GM23338 (cell line): ENCODE data around the gene MARVELD3.

Experiments used
- CREB1 ChIP-seq: fragments of 250-450 bp; sonication (Bioruptor Pico); IDR thresholded peaks from 2 replicates; pipeline ENCODE4 v1.5.0; 2020; ENCODE audit warnings: low read depth, mild to moderate bottlenecking, moderate library complexity
- EZH2 ChIP-seq: fragments of 200-600 bp; sonication (generic); IDR thresholded peaks from one replicate; pipeline ENCODE4 v1.8.0; 2017; ENCODE audit warnings: antibody characterized with exemption, mild to moderate bottlenecking, low read depth; ENCODE audit not compliant: unreplicated experiment
- EZH2phosphoT487 ChIP-seq: fragments of 200-600 bp; sonication (generic); IDR thresholded peaks from one replicate; pipeline ENCODE4 v1.8.1; 2018; ENCODE audit warnings: antibody characterized with exemption; ENCODE audit not compliant: unreplicated experiment
- JUNB ChIP-seq: IDR thresholded peaks from one replicate; pipeline ENCODE4 v1.6.1; 2016; ENCODE audit warnings: antibody characterized with exemption; ENCODE audit not compliant: unreplicated experiment
- POLR2AphosphoS5 ChIP-seq: IDR thresholded peaks from 2 replicates; pipeline ENCODE4 v1.6.1; 2016; ENCODE audit warnings: antibody characterized with exemption, low read depth
- ZNF114 ChIP-seq: fragments of 250-450 bp; sonication (Bioruptor Pico); IDR thresholded peaks from 2 replicates; pipeline ENCODE4 v1.5.0; 2020; ENCODE audit warnings: mild to moderate bottlenecking, moderate library complexity
- TF ChIP-seq, protein P1 (sequence below), 2 experiments: fragments of 200-600 bp in 1 of 2; sonication (generic) in 1 of 2; conservative IDR thresholded peaks; 2 replicates each; pipeline versions ENCODE4 v1.5.1 to v1.6.1; 2016 to 2017; ENCODE audit warnings: antibody characterized with exemption in 2 of 2, low read depth in 2 of 2, mild to moderate bottlenecking in 2 of 2, moderate library complexity in 1 of 2
- TF ChIP-seq, protein P2 (sequence below): fragments of 250-450 bp; sonication (Bioruptor Pico); IDR thresholded peaks from 2 replicates; pipeline ENCODE4 v1.5.0; 2020; ENCODE audit warnings: mild to moderate bottlenecking, moderate library complexity
- TF ChIP-seq, protein P3 (sequence below): IDR thresholded peaks from one replicate; pipeline ENCODE4 v1.6.1; 2018; ENCODE audit warnings: antibody characterized with exemption; ENCODE audit not compliant: unreplicated experiment

DNA sequence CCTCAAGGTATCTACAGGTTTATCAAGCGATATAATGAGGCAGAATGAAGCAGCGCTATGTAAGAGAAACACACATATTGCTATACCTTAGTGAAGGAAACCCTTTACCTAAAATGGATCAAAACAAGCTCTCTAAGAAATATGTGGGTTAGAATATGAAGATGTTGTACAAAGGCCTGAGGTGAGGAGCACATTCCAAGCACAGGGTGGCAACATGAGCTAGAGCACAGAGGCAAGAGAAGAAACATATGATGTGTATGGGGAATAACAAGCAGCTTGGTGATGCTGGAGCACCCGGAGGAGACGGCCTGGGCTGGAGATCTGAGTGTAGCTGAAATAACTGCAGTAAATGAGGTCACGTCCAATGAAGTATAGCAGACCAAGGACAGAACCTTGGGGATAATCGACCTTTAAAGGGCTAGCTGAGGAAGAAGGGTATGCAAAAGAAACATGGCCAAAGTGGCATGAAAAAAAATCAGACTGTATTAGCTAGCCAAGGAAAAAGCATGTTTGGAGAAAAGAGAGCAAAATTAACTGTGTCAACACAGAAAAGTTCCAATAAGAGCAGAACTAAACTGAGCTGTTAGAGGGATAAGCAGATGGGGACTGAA, 44.0 kb downstream of the MARVELD3 start:
- TF ChIP-seq, protein P1, sequence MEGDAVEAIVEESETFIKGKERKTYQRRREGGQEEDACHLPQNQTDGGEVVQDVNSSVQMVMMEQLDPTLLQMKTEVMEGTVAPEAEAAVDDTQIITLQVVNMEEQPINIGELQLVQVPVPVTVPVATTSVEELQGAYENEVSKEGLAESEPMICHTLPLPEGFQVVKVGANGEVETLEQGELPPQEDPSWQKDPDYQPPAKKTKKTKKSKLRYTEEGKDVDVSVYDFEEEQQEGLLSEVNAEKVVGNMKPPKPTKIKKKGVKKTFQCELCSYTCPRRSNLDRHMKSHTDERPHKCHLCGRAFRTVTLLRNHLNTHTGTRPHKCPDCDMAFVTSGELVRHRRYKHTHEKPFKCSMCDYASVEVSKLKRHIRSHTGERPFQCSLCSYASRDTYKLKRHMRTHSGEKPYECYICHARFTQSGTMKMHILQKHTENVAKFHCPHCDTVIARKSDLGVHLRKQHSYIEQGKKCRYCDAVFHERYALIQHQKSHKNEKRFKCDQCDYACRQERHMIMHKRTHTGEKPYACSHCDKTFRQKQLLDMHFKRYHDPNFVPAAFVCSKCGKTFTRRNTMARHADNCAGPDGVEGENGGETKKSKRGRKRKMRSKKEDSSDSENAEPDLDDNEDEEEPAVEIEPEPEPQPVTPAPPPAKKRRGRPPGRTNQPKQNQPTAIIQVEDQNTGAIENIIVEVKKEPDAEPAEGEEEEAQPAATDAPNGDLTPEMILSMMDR (conservative IDR thresholded peaks at IDR 0.05; ENCODE audit: low read depth in 2 of 2), result no peak
- no peak for TF ChIP-seq POLR2AphosphoS5
- TF ChIP-seq, protein P2, sequence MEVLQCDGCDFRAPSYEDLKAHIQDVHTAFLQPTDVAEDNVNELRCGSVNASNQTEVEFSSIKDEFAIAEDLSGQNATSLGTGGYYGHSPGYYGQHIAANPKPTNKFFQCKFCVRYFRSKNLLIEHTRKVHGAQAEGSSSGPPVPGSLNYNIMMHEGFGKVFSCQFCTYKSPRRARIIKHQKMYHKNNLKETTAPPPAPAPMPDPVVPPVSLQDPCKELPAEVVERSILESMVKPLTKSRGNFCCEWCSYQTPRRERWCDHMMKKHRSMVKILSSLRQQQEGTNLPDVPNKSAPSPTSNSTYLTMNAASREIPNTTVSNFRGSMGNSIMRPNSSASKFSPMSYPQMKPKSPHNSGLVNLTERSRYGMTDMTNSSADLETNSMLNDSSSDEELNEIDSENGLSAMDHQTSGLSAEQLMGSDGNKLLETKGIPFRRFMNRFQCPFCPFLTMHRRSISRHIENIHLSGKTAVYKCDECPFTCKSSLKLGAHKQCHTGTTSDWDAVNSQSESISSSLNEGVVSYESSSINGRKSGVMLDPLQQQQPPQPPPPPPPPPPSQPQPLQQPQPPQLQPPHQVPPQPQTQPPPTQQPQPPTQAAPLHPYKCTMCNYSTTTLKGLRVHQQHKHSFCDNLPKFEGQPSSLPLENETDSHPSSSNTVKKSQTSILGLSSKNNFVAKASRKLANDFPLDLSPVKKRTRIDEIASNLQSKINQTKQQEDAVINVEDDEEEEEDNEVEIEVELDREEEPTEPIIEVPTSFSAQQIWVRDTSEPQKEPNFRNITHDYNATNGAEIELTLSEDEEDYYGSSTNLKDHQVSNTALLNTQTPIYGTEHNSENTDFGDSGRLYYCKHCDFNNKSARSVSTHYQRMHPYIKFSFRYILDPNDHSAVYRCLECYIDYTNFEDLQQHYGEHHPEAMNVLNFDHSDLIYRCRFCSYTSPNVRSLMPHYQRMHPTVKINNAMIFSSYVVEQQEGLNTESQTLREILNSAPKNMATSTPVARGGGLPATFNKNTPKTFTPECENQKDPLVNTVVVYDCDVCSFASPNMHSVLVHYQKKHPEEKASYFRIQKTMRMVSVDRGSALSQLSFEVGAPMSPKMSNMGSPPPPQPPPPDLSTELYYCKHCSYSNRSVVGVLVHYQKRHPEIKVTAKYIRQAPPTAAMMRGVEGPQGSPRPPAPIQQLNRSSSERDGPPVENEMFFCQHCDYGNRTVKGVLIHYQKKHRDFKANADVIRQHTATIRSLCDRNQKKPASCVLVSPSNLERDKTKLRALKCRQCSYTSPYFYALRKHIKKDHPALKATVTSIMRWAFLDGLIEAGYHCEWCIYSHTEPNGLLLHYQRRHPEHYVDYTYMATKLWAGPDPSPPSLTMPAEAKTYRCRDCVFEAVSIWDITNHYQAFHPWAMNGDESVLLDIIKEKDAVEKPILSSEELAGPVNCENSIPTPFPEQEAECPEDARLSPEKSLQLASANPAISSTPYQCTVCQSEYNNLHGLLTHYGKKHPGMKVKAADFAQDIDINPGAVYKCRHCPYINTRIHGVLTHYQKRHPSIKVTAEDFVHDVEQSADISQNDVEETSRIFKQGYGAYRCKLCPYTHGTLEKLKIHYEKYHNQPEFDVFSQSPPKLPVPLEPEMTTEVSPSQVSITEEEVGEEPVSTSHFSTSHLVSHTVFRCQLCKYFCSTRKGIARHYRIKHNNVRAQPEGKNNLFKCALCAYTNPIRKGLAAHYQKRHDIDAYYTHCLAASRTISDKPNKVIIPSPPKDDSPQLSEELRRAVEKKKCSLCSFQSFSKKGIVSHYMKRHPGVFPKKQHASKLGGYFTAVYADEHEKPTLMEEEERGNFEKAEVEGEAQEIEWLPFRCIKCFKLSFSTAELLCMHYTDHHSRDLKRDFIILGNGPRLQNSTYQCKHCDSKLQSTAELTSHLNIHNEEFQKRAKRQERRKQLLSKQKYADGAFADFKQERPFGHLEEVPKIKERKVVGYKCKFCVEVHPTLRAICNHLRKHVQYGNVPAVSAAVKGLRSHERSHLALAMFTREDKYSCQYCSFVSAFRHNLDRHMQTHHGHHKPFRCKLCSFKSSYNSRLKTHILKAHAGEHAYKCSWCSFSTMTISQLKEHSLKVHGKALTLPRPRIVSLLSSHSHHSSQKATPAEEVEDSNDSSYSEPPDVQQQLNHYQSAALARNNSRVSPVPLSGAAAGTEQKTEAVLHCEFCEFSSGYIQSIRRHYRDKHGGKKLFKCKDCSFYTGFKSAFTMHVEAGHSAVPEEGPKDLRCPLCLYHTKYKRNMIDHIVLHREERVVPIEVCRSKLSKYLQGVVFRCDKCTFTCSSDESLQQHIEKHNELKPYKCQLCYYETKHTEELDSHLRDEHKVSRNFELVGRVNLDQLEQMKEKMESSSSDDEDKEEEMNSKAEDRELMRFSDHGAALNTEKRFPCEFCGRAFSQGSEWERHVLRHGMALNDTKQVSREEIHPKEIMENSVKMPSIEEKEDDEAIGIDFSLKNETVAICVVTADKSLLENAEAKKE, result no peak
- no peak for TF ChIP-seq EZH2
- TF ChIP-seq JUNB, result no peak
- TF ChIP-seq, protein P3, sequence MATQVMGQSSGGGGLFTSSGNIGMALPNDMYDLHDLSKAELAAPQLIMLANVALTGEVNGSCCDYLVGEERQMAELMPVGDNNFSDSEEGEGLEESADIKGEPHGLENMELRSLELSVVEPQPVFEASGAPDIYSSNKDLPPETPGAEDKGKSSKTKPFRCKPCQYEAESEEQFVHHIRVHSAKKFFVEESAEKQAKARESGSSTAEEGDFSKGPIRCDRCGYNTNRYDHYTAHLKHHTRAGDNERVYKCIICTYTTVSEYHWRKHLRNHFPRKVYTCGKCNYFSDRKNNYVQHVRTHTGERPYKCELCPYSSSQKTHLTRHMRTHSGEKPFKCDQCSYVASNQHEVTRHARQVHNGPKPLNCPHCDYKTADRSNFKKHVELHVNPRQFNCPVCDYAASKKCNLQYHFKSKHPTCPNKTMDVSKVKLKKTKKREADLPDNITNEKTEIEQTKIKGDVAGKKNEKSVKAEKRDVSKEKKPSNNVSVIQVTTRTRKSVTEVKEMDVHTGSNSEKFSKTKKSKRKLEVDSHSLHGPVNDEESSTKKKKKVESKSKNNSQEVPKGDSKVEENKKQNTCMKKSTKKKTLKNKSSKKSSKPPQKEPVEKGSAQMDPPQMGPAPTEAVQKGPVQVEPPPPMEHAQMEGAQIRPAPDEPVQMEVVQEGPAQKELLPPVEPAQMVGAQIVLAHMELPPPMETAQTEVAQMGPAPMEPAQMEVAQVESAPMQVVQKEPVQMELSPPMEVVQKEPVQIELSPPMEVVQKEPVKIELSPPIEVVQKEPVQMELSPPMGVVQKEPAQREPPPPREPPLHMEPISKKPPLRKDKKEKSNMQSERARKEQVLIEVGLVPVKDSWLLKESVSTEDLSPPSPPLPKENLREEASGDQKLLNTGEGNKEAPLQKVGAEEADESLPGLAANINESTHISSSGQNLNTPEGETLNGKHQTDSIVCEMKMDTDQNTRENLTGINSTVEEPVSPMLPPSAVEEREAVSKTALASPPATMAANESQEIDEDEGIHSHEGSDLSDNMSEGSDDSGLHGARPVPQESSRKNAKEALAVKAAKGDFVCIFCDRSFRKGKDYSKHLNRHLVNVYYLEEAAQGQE, result no peak
- no peak for TF ChIP-seq EZH2phosphoT487
- TF ChIP-seq CREB1, result no peak
- no peak for TF ChIP-seq ZNF114 (CRISPR knock-in tag)
